ENCODE measurements around the gene SAMD7. TPM values are rescaled to one million over a fixed set of nuclear protein-coding genes. Genes with fewer than 3 reads are reported as not detected.

The SAMD7 gene
- total and polyA plus RNA-seq, 2 of the 13 experiments (the other 11 are each of a cell fraction or from before 2014, with no cell fraction given): not detected

GRCh38 chr3:169867584-169868210 lies 43.7 kb upstream of the SAMD7 start:
- TF ChIP-seq NFATC3 (CRISPR knock-in tag; IDR thresholded peaks at IDR 0.05) (no peak), MAFF (IDR thresholded peaks at IDR 0.05; ENCODE audit: low read depth, low read length) (peak; percentile 25; the same call in 1 of the 2 replicates), MAFK (conservative IDR thresholded peaks at IDR 0.05 in 1 of 2, IDR thresholded peaks at IDR 0.05 in 1 of 2; ENCODE audit: low read length in 2 of 2) (peak in 1 of 2 experiments; percentile 67; a peak in 2 of 4 replicates), PAF1 (CRISPR knock-in tag; IDR thresholded peaks at IDR 0.05) (no peak)
- no peak overlapping the region for H3K27ac ChIP-seq (ENCODE audit: extremely low read length, insufficient read depth, low read length)
- in situ Hi-C loops (cut with HindIII; ENCODE audit: extremely low pct_ligation_motif_present, low pct_unique_long_range_greater_than_20kb): loop anchor here (10.0 kb wide), 1 partner anchor 167 kb away; the partner anchor contains the start of gene GPR160
- H3K9me3 ChIP-seq (ENCODE audit: low read length): no peaks in the 10 kb centered on the region
- no peak overlapping the region for H3K9ac ChIP-seq (ENCODE audit: insufficient read depth, low read depth, low read length)
- ATAC-seq (no peak), DNase-seq (ENCODE audit: low spot score) (no peak), FAIRE-seq (no peak)
- CTCF ChIA-PET (ENCODE audit: low intra/inter-chr PET ratio, low total read pairs): no interaction called here
- H3K27me3 ChIP-seq (ENCODE audit: control insufficient read depth in 1 of 2, insufficient read depth in 2 of 2, low read length in 2 of 2): no peaks in the 10 kb centered on the region
- 46% methylated on average over 3 of the region's 3 CpGs for WGBS (ENCODE audit: low lambda C conversion rate)
- H3K4me3 ChIP-seq (replicated peaks in 1 of 3; ENCODE audit: insufficient read depth in 1 of 3, low read depth in 2 of 3, low read length in 3 of 3): no peak overlapping the region
- intact Hi-C loops (cut with micrococcal nuclease; ENCODE audit: unreplicated experiment): no loop called here
- H3K4me2 ChIP-seq (ENCODE audit: low read depth, low read length): no peak overlapping the region
- peaks cover 12% of the 10 kb centered on the region for H3K4me1 ChIP-seq (ENCODE audit: insufficient read depth, low read length)
- H4K20me1 ChIP-seq (ENCODE audit: insufficient read depth, low read length): no peaks in the 10 kb centered on the region
- no peaks in the 10 kb centered on the region for H3K79me2 ChIP-seq (ENCODE audit: insufficient read depth, low read length)
- no TSS peak for BruUV-seq (replicated peaks)
- H2AFZ ChIP-seq (ENCODE audit: low read length): no peak overlapping the region
- POLR2A ChIA-PET: no interaction called here
- H3K36me3 ChIP-seq (replicated peaks in 1 of 2; ENCODE audit: control insufficient read depth in 1 of 2, insufficient read depth in 2 of 2, low read length in 2 of 2): no peaks in the 10 kb centered on the region

GRCh38 chr3:169868369-169868768 lies 43.0 kb upstream of the SAMD7 start:
- ChIA-PET POLR2A (no interaction called here), CTCF (ENCODE audit: low intra/inter-chr PET ratio, low total read pairs) (no interaction called here)
- FAIRE-seq (no peak), ATAC-seq (no peak), DNase-seq (ENCODE audit: low spot score) (no peak)
- Histone ChIP-seq H3K9me3 (ENCODE audit: low read length) (no peaks in the 10 kb centered on the region), H3K27me3 (ENCODE audit: control insufficient read depth in 1 of 2, insufficient read depth in 2 of 2, low read length in 2 of 2) (no peaks in the 10 kb centered on the region), H3K4me2 (ENCODE audit: low read depth, low read length) (no peak overlapping the region), H3K4me1 (ENCODE audit: insufficient read depth, low read length) (peaks cover 12% of the 10 kb centered on the region), H3K36me3 (replicated peaks in 1 of 2; ENCODE audit: control insufficient read depth in 1 of 2, insufficient read depth in 2 of 2, low read length in 2 of 2) (no peaks in the 10 kb centered on the region), H3K27ac (ENCODE audit: extremely low read length, insufficient read depth, low read length) (no peak overlapping the region), H3K4me3 (replicated peaks in 1 of 3; ENCODE audit: insufficient read depth in 1 of 3, low read depth in 2 of 3, low read length in 3 of 3) (no peak overlapping the region), H2AFZ (ENCODE audit: low read length) (no peak overlapping the region), H3K9ac (ENCODE audit: insufficient read depth, low read depth, low read length) (no peak overlapping the region), H3K79me2 (ENCODE audit: insufficient read depth, low read length) (no peaks in the 10 kb centered on the region), H4K20me1 (ENCODE audit: insufficient read depth, low read length) (no peaks in the 10 kb centered on the region)
- intact Hi-C loops (cut with micrococcal nuclease; ENCODE audit: unreplicated experiment) (no loop called here), in situ Hi-C loops (cut with HindIII; ENCODE audit: extremely low pct_ligation_motif_present, low pct_unique_long_range_greater_than_20kb) (loop anchor here (10.0 kb wide), 1 partner anchor 166 kb away; the partner anchor contains the start of gene GPR160)
- 25% methylated on average over 2 of the region's 2 CpGs for WGBS (ENCODE audit: low lambda C conversion rate)
- no TSS peak for BruUV-seq (replicated peaks)
- TF ChIP-seq RXRA (CRISPR knock-in tag; IDR thresholded peaks at IDR 0.05) (no peak), FOXO1 (CRISPR knock-in tag; IDR thresholded peaks at IDR 0.05) (no peak), DPF2 (CRISPR knock-in tag; IDR thresholded peaks at IDR 0.05; ENCODE audit: borderline replicate concordance, low read depth) (no peak)
- TF ChIP-seq, protein P1, sequence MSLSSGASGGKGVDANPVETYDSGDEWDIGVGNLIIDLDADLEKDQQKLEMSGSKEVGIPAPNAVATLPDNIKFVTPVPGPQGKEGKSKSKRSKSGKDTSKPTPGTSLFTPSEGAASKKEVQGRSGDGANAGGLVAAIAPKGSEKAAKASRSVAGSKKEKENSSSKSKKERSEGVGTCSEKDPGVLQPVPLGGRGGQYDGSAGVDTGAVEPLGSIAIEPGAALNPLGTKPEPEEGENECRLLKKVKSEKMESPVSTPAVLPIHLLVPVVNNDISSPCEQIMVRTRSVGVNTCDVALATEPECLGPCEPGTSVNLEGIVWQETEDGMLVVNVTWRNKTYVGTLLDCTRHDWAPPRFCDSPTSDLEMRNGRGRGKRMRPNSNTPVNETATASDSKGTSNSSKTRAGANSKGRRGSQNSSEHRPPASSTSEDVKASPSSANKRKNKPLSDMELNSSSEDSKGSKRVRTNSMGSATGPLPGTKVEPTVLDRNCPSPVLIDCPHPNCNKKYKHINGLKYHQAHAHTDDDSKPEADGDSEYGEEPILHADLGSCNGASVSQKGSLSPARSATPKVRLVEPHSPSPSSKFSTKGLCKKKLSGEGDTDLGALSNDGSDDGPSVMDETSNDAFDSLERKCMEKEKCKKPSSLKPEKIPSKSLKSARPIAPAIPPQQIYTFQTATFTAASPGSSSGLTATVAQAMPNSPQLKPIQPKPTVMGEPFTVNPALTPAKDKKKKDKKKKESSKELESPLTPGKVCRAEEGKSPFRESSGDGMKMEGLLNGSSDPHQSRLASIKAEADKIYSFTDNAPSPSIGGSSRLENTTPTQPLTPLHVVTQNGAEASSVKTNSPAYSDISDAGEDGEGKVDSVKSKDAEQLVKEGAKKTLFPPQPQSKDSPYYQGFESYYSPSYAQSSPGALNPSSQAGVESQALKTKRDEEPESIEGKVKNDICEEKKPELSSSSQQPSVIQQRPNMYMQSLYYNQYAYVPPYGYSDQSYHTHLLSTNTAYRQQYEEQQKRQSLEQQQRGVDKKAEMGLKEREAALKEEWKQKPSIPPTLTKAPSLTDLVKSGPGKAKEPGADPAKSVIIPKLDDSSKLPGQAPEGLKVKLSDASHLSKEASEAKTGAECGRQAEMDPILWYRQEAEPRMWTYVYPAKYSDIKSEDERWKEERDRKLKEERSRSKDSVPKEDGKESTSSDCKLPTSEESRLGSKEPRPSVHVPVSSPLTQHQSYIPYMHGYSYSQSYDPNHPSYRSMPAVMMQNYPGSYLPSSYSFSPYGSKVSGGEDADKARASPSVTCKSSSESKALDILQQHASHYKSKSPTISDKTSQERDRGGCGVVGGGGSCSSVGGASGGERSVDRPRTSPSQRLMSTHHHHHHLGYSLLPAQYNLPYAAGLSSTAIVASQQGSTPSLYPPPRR (CRISPR knock-in tag; IDR thresholded peaks at IDR 0.05; ENCODE audit: borderline replicate concordance): no peak
